GM21515 (cell line): ENCODE measurements around the gene CDK2.

Experiments used
- ATAC-seq: cut with Tn5 transposase; IDR thresholded peaks from one replicate; pipeline ENCODE4 v1.9.1; 2021; ENCODE audit not compliant: unreplicated experiment

Gene CDK2

GRCh38 chr12:56011509-56012090 is 45.0 kb downstream of the CDK2 start:
- no peak for ATAC-seq

DNA sequence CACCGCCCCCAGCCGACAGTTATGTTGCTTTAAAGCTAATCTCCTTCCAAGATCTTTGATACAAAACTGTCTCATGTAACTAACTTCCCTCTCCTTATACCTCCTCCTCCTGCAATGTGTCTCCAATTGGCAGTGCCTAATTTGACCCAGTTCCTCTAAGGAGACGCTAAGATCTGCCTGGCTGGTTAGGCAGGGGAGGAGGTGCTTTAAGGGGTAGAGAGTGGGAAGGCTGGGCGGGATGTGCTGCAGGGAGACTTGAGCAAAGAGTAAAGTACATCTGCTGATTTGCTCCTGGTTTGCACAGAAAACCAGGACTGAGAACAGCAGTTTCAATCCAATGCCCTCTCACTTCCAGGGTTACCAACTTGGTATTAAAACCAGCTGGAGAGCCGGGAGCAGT is 46.9 kb downstream of the CDK2 start:
- ATAC-seq = no peak

- no peak for ATAC-seq
These were observed 47.6 kb downstream of the CDK2 start for GRCh38 chr12:56014205-56014604.

DNA sequence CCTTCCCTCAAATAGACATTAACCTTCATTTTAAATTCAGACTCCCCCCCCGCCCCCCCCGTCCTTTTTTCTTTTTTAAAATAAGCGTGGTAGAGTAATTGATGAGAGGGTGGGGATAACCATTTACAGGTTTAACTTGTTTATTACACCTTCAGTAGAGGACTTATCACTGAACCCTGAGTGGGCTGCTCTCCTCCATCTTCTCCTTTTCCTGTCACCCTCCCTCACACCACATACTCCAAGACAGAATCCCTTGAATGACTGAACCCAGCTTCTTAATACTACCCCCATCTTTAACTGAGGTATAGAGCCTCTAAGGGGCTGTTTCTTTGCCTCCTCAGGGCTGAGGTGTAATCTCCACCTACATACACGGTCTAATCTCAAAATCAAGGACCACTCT is 50.6 kb downstream of the CDK2 start:
- ATAC-seq = no peak

DNA sequence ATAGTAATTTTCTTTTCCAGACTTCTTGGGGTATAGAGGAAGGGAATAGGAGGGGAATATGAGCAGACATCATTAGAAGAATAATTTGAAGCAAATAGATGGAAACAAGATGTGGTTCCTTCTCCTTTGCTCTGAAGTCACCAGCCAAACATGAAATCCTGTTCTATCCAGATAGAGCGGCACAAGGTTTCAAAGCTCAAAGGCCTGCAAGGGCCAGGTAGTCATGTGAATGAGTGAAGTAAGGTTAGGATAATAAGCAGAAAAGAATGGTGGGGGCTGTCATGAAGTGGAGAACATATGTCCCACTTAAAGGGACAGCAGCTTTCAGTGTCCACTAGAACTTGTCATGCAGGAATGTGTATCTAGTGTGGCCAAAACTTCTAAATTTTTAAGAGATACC is 51.7 kb downstream of the CDK2 start:
- no peak for ATAC-seq

- no peak for ATAC-seq
These were observed 54.0 kb downstream of the CDK2 start, which contains the start of gene IKZF4 for GRCh38 chr12:56020423-56021184. Gene IKZF4, plus strand, starts transcription at chr12:56021043. Its CDS starts 451 bp downstream, at chr12:56021494.

DNA sequence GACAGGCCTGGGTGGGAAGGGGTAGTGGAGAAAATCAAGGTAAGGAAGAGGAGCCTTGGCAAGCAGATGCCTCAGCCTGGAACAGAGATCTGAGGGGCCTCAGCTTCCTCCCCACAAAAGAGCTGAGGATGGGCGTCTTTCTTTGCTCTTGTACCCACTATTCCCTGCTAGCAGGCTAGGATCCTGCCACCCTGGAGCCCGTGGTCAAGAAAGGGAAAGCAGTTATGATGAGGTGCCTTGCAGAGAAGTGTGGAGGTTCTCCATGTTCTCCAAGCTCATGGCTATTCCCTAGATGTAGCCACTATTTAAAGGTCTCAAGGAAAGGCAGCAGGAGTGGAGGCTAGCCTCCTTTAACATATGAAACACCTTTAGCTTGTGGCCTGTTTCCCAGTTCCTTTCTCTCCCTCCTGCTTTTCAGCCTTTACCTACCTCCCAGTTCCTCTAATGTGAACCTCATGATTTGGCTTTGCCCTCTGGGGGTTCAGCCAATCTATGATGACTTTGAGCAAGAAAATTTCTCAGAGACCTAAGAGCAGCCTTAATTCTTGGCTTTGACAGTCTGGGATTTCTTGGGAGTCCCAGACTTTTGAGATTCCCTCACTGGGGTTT is 55.4 kb downstream of the CDK2 start:
- ATAC-seq = no peak
